Left ventricle myocardium inferior (tissue), 1 donor: Measurements from ENCODE around the gene ARPC4. TPM values are rescaled to one million over a fixed set of nuclear protein-coding genes. Genes with fewer than 3 reads are reported as not detected.
A peak's percentile ranks its signal among the peaks of the same experiment; 100 is the strongest.

Experiments
- DNase-seq: peaks from one replicate; pipeline ENCODE4 v3.0.0-alpha.2; 2020
- H3K27ac ChIP-seq: fragments of 200-600 bp; replicated peaks from 2 replicates; pipeline ENCODE4 v1.8.0; 2021
- H3K27me3 ChIP-seq: fragments of 200-600 bp; 2 replicates; pipeline ENCODE4 v1.8.0; 2021; ENCODE audit warnings: low read depth
- H3K36me3 ChIP-seq: fragments of 200-600 bp; 2 replicates; pipeline ENCODE4 v1.8.0; 2021
- H3K4me1 ChIP-seq: fragments of 200-600 bp; 2 replicates; pipeline ENCODE4 v1.8.0; 2021
- H3K4me3 ChIP-seq: fragments of 200-600 bp; 2 replicates; pipeline ENCODE4 v1.8.0; 2021; ENCODE audit warnings: mild to moderate bottlenecking, moderate library complexity
- H3K9me3 ChIP-seq: fragments of 200-600 bp; replicated peaks from 2 replicates; pipeline ENCODE4 v1.8.0; 2021
- intact Hi-C: fragments of 100-400 bp; cut with micrococcal nuclease; formaldehyde crosslinking; loops from one replicate; pipeline ENCODE4 v1.11.0; 2022
- total RNA-seq: library from RNA; stranded (reverse); fragmentation: NEBNext Ultra II Directional; extraction: Animal tissue kit (Norgen Biotek cat#: 25700); gene quantifications from one replicate; pipeline ENCODE4 v1.2.1, GENCODE V29; 2021
- TF ChIP-seq, protein P1 (sequence below): fragments of 200-600 bp; IDR thresholded peaks from 2 replicates; pipeline ENCODE4 v1.8.0; 2021; ENCODE audit warnings: antibody characterized with exemption, mild to moderate bottlenecking, borderline replicate concordance
- donor health status: DM: no; HTN: yes; CAD: no; lungs with severe emphysema.

Gene ARPC4
- total RNA-seq, 1 donor from 2014 or later, result 52.9 TPM

- no peak overlapping the region for H3K4me3 ChIP-seq
- H3K36me3 ChIP-seq, result peaks cover 45% of the 10 kb centered on the region
- peak overlapping the region; percentile 95 for H3K27ac ChIP-seq
- H3K9me3 ChIP-seq, result no peaks in the 10 kb centered on the region
- no peak for DNase-seq
- peaks cover 26% of the 10 kb centered on the region for H3K4me1 ChIP-seq
- intact Hi-C loops, result no loop called here
- TF ChIP-seq, protein P1, sequence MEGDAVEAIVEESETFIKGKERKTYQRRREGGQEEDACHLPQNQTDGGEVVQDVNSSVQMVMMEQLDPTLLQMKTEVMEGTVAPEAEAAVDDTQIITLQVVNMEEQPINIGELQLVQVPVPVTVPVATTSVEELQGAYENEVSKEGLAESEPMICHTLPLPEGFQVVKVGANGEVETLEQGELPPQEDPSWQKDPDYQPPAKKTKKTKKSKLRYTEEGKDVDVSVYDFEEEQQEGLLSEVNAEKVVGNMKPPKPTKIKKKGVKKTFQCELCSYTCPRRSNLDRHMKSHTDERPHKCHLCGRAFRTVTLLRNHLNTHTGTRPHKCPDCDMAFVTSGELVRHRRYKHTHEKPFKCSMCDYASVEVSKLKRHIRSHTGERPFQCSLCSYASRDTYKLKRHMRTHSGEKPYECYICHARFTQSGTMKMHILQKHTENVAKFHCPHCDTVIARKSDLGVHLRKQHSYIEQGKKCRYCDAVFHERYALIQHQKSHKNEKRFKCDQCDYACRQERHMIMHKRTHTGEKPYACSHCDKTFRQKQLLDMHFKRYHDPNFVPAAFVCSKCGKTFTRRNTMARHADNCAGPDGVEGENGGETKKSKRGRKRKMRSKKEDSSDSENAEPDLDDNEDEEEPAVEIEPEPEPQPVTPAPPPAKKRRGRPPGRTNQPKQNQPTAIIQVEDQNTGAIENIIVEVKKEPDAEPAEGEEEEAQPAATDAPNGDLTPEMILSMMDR, result no peak
- no peaks in the 10 kb centered on the region for H3K27me3 ChIP-seq
These were observed 15.6 kb downstream of the ARPC4 start for GRCh38 chr3:9808345-9809037.

- no peak for DNase-seq
- no peaks in the 10 kb centered on the region for H3K9me3 ChIP-seq
- peak overlapping the region; percentile 81 for H3K4me3 ChIP-seq
- peaks cover 20% of the 10 kb centered on the region for H3K4me1 ChIP-seq
- H3K36me3 ChIP-seq, result peaks cover 42% of the 10 kb centered on the region
- intact Hi-C loops, result no loop called here
- TF ChIP-seq, protein P1, result no peak
- no peaks in the 10 kb centered on the region for H3K27me3 ChIP-seq
- peak overlapping the region; percentile 95 for H3K27ac ChIP-seq
These were observed 16.3 kb downstream of the ARPC4 start for GRCh38 chr3:9809239-9809614.

DNA sequence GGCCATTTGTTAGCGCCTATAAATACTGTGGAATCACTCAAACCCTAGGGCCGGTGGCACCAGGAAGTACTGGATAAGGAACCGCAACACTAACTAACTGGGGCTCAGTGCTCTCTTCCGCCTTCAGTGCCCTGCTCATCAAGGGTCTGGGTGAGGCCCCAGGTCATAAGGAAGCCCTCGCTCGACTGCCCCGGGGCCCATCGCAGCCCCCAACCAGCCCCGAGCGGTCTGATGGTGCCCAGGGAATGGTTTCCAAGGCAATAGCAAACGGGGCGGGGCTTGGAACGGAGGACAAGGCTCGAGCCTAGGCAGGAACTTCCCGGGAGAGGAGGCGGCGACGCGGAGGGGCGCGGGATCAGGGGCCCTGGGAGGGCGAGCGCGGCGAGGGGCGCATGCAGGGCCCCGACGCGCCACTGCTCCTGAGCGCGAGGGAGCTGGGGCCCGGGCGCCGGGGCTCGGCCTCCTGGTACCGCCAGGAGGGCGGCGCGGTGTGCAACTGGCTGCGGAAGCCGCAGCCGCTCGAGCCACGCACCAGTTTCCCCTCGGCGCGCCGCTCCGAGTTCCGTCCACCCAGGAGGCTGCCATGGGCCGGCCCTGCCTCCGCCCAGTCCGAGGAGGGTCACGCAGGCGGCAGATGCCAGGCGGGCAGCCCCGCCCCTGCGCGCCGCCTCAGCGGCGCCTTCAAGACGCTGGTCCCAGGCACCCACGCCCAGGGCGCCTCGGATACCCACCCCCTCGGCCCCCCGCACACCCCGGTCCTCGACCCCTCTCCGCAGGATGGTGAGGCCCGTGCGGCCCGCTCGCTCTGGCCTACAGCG, 16.9 kb downstream of the ARPC4 start, which contains the start of gene TTLL3:
TSS of gene TTLL3 (plus strand) at position 648 of the 818 bp plus-strand sequence. CDS start 400 bp downstream, outside the sequence.
- Histone ChIP-seq H3K36me3 (peaks cover 36% of the 10 kb centered on the region), H3K27ac (peak within 1 kb of the TSS; percentile 95), H3K9me3 (no peaks in the 10 kb centered on the region), H3K27me3 (no peaks in the 10 kb centered on the region), H3K4me3 (peak within 1 kb of the TSS; percentile 81), H3K4me1 (peaks cover 20% of the 10 kb centered on the region)
- TF ChIP-seq, protein P1, result peak; percentile 15
- intact Hi-C loops, result no loop called here
- peak; percentile 78 for DNase-seq

- H3K9me3 ChIP-seq, result no peaks in the 10 kb centered on the region
- H3K4me3 ChIP-seq, result peak overlapping the region; percentile 81
- H3K27me3 ChIP-seq, result no peaks in the 10 kb centered on the region
- no peak for DNase-seq
- intact Hi-C loops, result no loop called here
- TF ChIP-seq, protein P1, result no peak
- H3K36me3 ChIP-seq, result peaks cover 30% of the 10 kb centered on the region
- peak overlapping the region; percentile 95 for H3K27ac ChIP-seq
- peaks cover 20% of the 10 kb centered on the region for H3K4me1 ChIP-seq
These were observed 17.5 kb downstream of the ARPC4 start for GRCh38 chr3:9810433-9810770.

DNA sequence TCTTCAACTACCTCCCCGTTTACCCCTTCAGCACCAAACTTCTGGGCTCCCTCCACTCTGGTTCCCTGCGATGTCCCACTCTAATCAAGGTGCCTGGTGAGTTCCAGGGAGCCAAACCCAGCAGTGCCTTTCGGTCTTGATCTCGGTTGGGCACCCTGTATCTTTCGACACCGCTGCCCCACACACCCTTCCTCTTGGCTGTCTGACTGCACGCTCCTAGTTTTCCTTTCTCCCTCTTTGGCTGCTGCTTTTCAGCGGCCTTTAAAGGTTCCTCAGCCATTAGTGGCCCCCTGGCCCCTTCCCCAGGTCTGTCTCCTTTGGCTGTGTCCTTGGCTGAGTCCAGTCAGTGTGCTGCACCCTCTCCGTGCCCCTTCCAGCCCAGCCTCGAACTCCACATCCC, 18.0 kb downstream of the ARPC4 start:
- H3K4me1 ChIP-seq, result peaks cover 20% of the 10 kb centered on the region
- intact Hi-C loops, result no loop called here
- no peaks in the 10 kb centered on the region for H3K27me3 ChIP-seq
- no peaks in the 10 kb centered on the region for H3K9me3 ChIP-seq
- peak overlapping the region; percentile 95 for H3K27ac ChIP-seq
- no peak for DNase-seq
- H3K36me3 ChIP-seq, result peaks cover 26% of the 10 kb centered on the region
- TF ChIP-seq, protein P1, result no peak
- H3K4me3 ChIP-seq, result peak overlapping the region; percentile 81
